NT2/D1 (cell line): ENCODE measurements around the gene TRRAP.

Experiments used
- DNase-seq: peaks from one replicate; pipeline ENCODE4 v3.0.0-alpha.2; 2011; ENCODE audit warnings: low read depth, low spot score
- H3K27me3 ChIP-seq: 2 replicates; pipeline ENCODE4 v1.6.0; 2011; ENCODE audit warnings: mild to moderate bottlenecking; ENCODE audit not compliant: insufficient read length, insufficient read depth
- H3K36me3 ChIP-seq: 2 replicates; pipeline ENCODE4 v1.6.1; 2011; ENCODE audit warnings: mild to moderate bottlenecking, low read length, mixed read lengths; ENCODE audit not compliant: insufficient read depth, insufficient read length
- H3K4me1 ChIP-seq: 2 replicates; pipeline ENCODE4 v1.5.1; 2011; ENCODE audit not compliant: insufficient read depth, insufficient read length
- H3K4me3 ChIP-seq: 2 replicates; pipeline ENCODE4 v1.5.1; 2011; ENCODE audit warnings: low read depth; ENCODE audit not compliant: insufficient read length
- H3K9ac ChIP-seq: 2 replicates; pipeline ENCODE4 v1.6.0; 2011; ENCODE audit warnings: low read depth; ENCODE audit not compliant: insufficient read length
- H3K9me3 ChIP-seq: 2 replicates; pipeline ENCODE4 v1.5.1; 2011; ENCODE audit warnings: mild to moderate bottlenecking, low read length; ENCODE audit not compliant: insufficient read depth
- SUZ12 ChIP-seq: IDR thresholded peaks from 2 replicates; pipeline ENCODE4 v1.6.1; 2011; ENCODE audit not compliant: insufficient read length, insufficient read depth; ENCODE audit errors: extremely low read depth
- YY1 ChIP-seq: IDR thresholded peaks from 2 replicates; pipeline ENCODE4 v1.6.1; 2011; ENCODE audit not compliant: insufficient read length, insufficient read depth
- ZNF274 ChIP-seq: IDR thresholded peaks from 2 replicates; pipeline ENCODE4 v1.6.1; 2011; ENCODE audit warnings: mild to moderate bottlenecking, low read depth, low read length

TRRAP gene

DNA sequence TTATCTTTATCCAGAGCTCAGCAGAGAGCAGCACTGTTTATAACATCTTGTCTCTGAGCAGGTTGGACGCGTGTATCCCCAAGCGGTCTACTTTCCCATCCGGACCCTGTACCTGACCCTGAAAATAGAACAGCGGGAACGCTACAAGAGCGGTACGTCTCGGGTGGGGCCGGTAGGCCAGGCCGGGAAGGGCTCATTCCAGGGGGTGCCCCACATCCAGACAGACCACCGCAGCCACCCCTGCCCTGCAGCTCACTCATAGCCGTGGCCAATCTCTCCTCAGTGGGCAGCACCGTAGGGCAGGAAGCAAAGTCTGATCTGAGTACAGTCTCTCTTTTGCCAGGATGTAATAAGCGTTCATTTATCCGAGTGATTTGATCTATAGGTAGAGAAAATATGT is 113.7 kb downstream of the TRRAP start:
- DNase-seq = no peak
- no peaks in the 10 kb centered on the region for H3K9me3 ChIP-seq
- no peak overlapping the region for H3K9ac ChIP-seq
- peaks cover 88% of the 10 kb centered on the region for H3K36me3 ChIP-seq
- TF ChIP-seq SUZ12 = no peak
- TF ChIP-seq YY1 = no peak
- no peak for TF ChIP-seq ZNF274
- H3K4me3 ChIP-seq = no peak overlapping the region
- H3K4me1 ChIP-seq = no peaks in the 10 kb centered on the region
- H3K27me3 ChIP-seq = no peaks in the 10 kb centered on the region

DNA sequence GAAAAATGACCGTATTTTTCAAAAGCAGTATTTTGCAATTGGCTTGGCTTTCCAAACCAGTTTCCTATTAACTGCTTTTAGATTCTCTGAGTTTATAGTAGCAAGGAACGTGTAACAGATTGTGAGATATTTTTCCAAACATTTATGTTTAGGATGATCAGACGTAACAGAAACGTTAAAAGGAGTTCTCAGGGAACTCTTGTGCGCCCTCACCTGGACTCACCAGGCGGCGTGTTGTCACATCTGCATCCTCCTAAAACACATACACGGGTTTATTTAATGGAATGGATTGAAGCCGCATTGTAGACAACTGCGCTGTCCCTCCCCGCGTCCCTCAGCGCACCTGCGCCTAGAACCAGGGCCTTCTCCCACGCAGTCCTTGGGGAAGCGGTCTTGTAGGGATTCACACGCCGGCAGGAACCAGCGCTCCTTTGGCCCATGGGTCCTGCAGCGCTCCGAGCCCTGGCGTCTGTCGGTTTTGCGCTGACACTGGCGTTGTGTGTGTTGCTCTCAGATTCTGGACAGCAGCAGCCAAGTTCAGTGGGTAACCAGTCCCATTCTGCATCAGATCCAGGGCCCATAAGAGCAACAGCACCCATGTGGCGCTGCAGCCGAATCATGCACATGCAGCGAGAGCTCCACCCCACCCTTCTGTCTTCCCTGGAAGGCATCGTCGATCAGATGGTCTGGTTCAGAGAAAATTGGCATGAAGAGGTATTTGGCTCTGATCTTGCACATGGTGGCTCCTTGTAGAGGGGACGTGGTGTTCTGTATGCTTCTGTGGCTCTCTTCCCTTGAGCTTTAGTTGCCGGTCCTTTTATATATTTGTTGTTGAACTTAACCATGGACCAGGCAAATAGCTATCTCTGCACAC is 114.9 kb downstream of the TRRAP start:
- Histone ChIP-seq H3K36me3 (peaks cover 89% of the 10 kb centered on the region), H3K27me3 (no peaks in the 10 kb centered on the region), H3K9me3 (no peaks in the 10 kb centered on the region), H3K4me3 (no peak overlapping the region), H3K9ac (no peak overlapping the region), H3K4me1 (no peaks in the 10 kb centered on the region)
- no peak for DNase-seq
- TF ChIP-seq SUZ12 (no peak), YY1 (no peak), ZNF274 (no peak)

DNA sequence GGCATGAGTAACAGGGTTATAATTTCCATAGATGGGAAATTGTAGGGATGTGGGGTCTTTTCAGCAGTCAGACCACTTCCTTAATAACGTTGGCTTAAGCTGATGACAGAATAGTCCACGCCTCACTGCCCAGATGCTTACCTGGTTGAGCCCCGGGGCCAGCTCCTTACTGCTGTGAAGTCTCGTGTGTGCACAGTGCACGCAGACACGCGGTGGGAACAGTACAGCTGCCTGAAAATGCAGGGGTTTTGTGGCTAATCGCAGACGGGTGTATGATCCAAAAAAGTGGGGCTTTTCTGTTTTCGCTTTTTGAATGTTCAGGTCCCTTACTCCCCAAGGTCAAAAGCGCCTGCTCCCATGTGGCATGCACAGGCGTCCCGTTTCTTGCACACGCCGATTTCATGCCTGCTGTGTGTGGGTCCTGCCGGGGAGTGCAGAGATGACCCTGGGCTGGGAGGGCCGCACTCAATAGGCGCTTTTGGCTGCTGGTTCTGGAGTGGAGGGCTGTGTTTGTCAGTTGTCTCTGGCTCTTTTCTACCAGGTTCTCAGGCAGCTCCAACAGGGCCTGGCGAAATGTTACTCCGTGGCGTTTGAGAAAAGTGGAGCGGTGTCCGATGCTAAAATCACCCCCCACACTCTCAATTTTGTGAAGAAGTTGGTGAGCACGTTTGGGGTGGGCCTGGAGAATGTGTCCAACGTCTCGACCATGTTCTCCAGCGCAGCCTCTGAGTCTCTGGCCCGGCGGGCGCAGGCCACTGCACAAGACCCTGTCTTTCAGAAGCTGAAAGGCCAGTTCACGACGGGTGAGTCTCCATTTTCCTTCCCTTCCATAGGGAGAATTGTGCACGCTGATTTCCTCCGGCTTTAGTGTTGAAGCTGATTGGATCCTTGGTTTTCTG is 116.0 kb downstream of the TRRAP start:
- DNase-seq = no peak
- TF ChIP-seq ZNF274 (no peak), SUZ12 (no peak), YY1 (no peak)
- no peak overlapping the region for H3K9ac ChIP-seq
- H3K9me3 ChIP-seq = no peaks in the 10 kb centered on the region
- H3K36me3 ChIP-seq = peaks cover 89% of the 10 kb centered on the region
- H3K27me3 ChIP-seq = no peaks in the 10 kb centered on the region
- no peaks in the 10 kb centered on the region for H3K4me1 ChIP-seq
- no peak overlapping the region for H3K4me3 ChIP-seq

DNA sequence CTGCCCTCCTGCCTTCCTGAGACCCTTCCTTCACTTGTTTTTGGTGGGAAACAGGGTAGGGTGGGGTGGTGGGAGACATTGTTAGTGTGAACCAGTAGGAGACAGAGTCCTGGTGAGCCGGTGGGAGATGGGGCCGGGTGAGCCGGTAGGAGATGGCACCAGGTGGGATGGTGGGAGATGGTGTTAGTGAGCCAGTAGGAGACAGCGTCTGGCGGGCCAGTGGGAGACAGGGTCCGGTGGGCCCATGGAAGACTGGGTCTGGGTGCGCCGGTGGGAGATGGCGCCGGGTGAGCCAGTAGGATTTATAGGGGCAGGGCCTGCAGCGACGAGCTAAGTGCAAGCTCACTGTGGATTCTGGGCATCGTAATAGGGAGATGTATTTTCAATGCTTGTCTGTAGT is 116.8 kb downstream of the TRRAP start:
- Histone ChIP-seq H3K4me1 (no peaks in the 10 kb centered on the region), H3K4me3 (no peak overlapping the region), H3K36me3 (peaks cover 90% of the 10 kb centered on the region), H3K9ac (no peak overlapping the region), H3K9me3 (no peaks in the 10 kb centered on the region), H3K27me3 (no peaks in the 10 kb centered on the region)
- TF ChIP-seq SUZ12 = no peak
- TF ChIP-seq YY1 = no peak
- no peak for TF ChIP-seq ZNF274
- DNase-seq = no peak

DNA sequence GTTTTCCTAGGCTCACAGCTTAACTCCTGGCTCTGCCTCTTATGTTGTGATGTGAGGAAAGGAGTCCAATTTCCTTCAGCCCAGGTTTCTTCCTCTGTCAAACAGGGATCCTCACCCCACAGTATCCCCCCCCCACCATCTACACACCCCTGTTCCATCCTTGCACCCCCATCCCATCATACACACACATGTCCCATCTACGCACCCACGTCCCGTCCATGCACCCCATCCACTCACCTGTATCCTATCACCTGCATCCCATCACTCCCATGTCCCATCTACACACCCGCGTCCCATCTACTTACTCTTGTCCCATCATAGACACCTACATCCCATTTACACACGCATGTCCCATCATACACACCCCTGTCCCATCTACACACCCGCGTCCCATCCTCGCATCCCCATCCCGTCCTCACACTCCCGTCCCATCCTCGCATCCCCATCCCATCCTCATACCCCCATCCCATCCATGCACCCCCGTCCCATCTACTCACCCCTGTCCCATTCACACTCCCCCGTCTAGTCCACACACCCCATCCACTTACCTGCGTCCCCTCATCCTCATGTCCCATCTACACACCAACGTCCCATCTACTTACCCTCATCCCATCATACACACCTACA is 117.3 kb downstream of the TRRAP start:
- H3K36me3 ChIP-seq = peaks cover 91% of the 10 kb centered on the region
- no peak overlapping the region for H3K9ac ChIP-seq
- H3K4me3 ChIP-seq = no peak overlapping the region
- no peaks in the 10 kb centered on the region for H3K9me3 ChIP-seq
- no peak for DNase-seq
- no peaks in the 10 kb centered on the region for H3K4me1 ChIP-seq
- no peak for TF ChIP-seq ZNF274
- TF ChIP-seq YY1 = no peak
- no peak for TF ChIP-seq SUZ12
- H3K27me3 ChIP-seq = no peaks in the 10 kb centered on the region

DNA sequence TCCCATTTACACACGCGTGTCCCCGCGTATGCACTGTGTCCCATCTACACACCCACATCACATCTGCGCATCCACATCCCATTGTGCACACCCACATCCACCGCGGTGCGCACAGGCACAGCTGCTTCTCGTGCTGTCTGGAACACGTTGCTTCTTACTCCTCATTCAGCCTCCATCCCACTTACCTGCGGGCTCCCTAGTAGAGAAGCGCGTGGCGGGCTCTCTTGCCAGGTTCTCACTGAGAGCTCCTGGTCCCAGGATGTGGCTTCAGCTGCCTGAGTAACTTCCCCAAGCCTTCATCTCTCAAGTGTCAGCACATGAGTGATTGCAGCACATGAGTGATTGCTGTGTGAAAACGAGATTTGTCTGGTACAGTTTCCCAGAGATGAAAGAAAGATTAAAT is 117.8 kb downstream of the TRRAP start:
- Histone ChIP-seq H3K36me3 (peaks cover 91% of the 10 kb centered on the region), H3K27me3 (no peaks in the 10 kb centered on the region), H3K9me3 (no peaks in the 10 kb centered on the region), H3K4me1 (no peaks in the 10 kb centered on the region), H3K9ac (no peak overlapping the region), H3K4me3 (no peak overlapping the region)
- TF ChIP-seq YY1 (no peak), SUZ12 (no peak), ZNF274 (no peak)
- no peak for DNase-seq

DNA sequence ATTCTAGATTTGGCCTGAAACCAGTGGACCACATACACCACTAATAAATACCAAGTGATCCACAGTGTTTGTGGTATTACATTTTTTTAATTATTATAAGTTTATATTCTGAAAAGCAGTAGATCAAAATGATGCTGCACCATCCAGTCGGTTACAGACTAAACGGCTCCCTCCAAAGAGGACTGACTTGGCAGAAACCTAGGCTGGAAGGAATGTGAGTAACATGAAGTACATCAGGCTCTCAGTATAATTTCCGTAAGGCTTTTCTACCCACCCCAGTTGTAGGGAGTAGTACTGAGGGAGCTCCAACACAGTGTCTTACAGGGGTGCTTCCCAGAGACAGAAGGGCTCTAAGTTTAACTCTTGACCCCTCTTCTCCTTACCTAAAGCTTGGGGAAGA is 119.5 kb downstream of the TRRAP start:
- no peak for TF ChIP-seq SUZ12
- TF ChIP-seq ZNF274 = no peak
- TF ChIP-seq YY1 = no peak
- no peak overlapping the region for H3K4me3 ChIP-seq
- no peaks in the 10 kb centered on the region for H3K27me3 ChIP-seq
- H3K9me3 ChIP-seq = no peaks in the 10 kb centered on the region
- no peak overlapping the region for H3K9ac ChIP-seq
- H3K4me1 ChIP-seq = no peaks in the 10 kb centered on the region
- H3K36me3 ChIP-seq = peaks cover 86% of the 10 kb centered on the region
- no peak for DNase-seq
